Sigmoid colon (tissue), 7 donors: ENCODE measurements around the gene CCNE1. TPM values are rescaled to one million over a fixed set of nuclear protein-coding genes. Genes with fewer than 3 reads are reported as not detected.
"Not testable (repeated sequence)": the region's sequence is repeated elsewhere in the genome, so short reads cannot be mapped to it uniquely, and the experiment has no call there.

Source experiments
- DNase-seq: peaks from one replicate; pipeline ENCODE4 v3.0.0-alpha.2; 2019
- H3K27ac ChIP-seq, 4 donors: fragments of 200-600 bp; sonication (generic); one replicate each; pipeline ENCODE4 v1.5.1; 2016 to 2019; ENCODE audit warnings: mild to moderate bottlenecking in 1 of 4
- H3K27me3 ChIP-seq, 3 donors: fragments of 200-600 bp; sonication (generic); one replicate each; pipeline ENCODE4 v1.5.1; 2019; ENCODE audit warnings: mild to moderate bottlenecking in 1 of 3
- H3K36me3 ChIP-seq, 4 donors: fragments of 200-600 bp; sonication (generic); one replicate each; pipeline ENCODE4 v1.5.1; 2016 to 2019
- H3K4me1 ChIP-seq, 4 donors: fragments of 200-600 bp; sonication (generic); one replicate each; pipeline ENCODE4 v1.5.1; 2017 to 2019
- H3K4me3 ChIP-seq, 4 donors: fragments of 200-600 bp; sonication (generic); one replicate each; pipeline ENCODE4 v1.5.1; 2017 to 2019; ENCODE audit warnings: mild to moderate bottlenecking in 2 of 4, moderate library complexity in 1 of 4
- H3K9me3 ChIP-seq, 4 donors: fragments of 200-600 bp in 3 of 4; sonication (generic) in 3 of 4; one replicate each; pipeline versions ENCODE4 v1.5.1 to v1.6.1; 2013 to 2019
- EP300 ChIP-seq, 4 donors: sonication (generic); formaldehyde crosslinking; IDR thresholded peaks; one replicate each; pipeline ENCODE4 v1.6.1; 2017; ENCODE audit warnings: antibody characterized with exemption in 4 of 4
- POLR2A ChIP-seq, 2 donors: fragments of 450-650 bp; IDR thresholded peaks; one replicate each; pipeline ENCODE4 v1.6.1; 2016; ENCODE audit warnings: antibody characterized with exemption in 2 of 2, mild to moderate bottlenecking in 2 of 2, moderate library complexity in 2 of 2
- POLR2AphosphoS5 ChIP-seq, 4 donors: sonication (generic); formaldehyde crosslinking; IDR thresholded peaks; one replicate each; pipeline ENCODE4 v1.6.1; 2017; ENCODE audit warnings: antibody characterized with exemption in 4 of 4
- WGBS, 2 donors: extraction: QIAGEN DNeasy Blood & Tissue Kit; methylation state at CpG; one replicate each; pipeline ENCODE4 v1.1.7; 2013; 5-methylcytosine and 5-hydroxymethylcytosine counted together
- intact Hi-C: fragments of 100-400 bp; cut with DNase I; formaldehyde crosslinking; loops from one replicate; pipeline ENCODE4 v1.15.1; 2023
- polyA plus RNA-seq, 3 donors: library from polyadenylated mRNA; stranded (reverse); fragments of 200-250 nt; gene quantifications; one replicate each; pipeline ENCODE4 v1.2.3, GENCODE V29; 2013
- total RNA-seq, 4 donors: library from RNA; depleted of rRNA; stranded (reverse); fragments of >200 nt; gene quantifications; one replicate each; pipeline ENCODE4 v1.1.0, GENCODE V29; 2016
- TF ChIP-seq, protein P1 (sequence below), 4 experiments: fragments of 450-650 bp in 3 of 4; fragments of 200-600 bp in 1 of 4; IDR thresholded peaks; one replicate each; pipeline ENCODE4 v1.5.1; 2016 to 2019; ENCODE audit warnings: antibody characterized with exemption in 4 of 4, mild to moderate bottlenecking in 3 of 4, moderate library complexity in 2 of 4
- donor health status: healthy with polysubstance abuse.
- donor health status: Bipolar disorder and iron deficiency.
- donor health status: healthy.

CCNE1 gene
- total and polyA plus RNA-seq, 7 donors: 2.3 to 13.8 (median 4.4) TPM

DNA sequence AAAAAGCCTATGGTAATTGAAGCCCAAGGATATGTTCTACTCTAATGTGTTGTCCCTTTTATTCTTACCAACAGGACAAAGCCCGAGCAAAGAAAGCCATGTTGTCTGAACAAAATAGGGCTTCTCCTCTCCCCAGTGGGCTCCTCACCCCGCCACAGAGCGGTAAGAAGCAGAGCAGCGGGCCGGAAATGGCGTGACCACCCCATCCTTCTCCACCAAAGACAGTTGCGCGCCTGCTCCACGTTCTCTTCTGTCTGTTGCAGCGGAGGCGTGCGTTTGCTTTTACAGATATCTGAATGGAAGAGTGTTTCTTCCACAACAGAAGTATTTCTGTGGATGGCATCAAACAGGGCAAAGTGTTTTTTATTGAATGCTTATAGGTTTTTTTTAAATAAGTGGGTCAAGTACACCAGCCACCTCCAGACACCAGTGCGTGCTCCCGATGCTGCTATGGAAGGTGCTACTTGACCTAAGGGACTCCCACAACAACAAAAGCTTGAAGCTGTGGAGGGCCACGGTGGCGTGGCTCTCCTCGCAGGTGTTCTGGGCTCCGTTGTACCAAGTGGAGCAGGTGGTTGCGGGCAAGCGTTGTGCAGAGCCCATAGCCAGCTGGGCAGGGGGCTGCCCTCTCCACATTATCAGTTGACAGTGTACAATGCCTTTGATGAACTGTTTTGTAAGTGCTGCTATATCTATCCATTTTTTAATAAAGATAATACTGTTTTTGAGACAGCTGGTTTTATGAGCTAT, 12.0 kb downstream of the CCNE1 start:
- DNase-seq: no peak
- no peaks in the 10 kb centered on the region for H3K9me3 ChIP-seq
- no peaks in the 10 kb centered on the region for H3K27me3 ChIP-seq
- H3K4me3 ChIP-seq: no peak overlapping the region
- intact Hi-C loops: no loop called here
- peaks cover 0 to 25% (median 0%) of the 10 kb centered on the region in 4 donors for H3K36me3 ChIP-seq
- TF ChIP-seq, protein P1, sequence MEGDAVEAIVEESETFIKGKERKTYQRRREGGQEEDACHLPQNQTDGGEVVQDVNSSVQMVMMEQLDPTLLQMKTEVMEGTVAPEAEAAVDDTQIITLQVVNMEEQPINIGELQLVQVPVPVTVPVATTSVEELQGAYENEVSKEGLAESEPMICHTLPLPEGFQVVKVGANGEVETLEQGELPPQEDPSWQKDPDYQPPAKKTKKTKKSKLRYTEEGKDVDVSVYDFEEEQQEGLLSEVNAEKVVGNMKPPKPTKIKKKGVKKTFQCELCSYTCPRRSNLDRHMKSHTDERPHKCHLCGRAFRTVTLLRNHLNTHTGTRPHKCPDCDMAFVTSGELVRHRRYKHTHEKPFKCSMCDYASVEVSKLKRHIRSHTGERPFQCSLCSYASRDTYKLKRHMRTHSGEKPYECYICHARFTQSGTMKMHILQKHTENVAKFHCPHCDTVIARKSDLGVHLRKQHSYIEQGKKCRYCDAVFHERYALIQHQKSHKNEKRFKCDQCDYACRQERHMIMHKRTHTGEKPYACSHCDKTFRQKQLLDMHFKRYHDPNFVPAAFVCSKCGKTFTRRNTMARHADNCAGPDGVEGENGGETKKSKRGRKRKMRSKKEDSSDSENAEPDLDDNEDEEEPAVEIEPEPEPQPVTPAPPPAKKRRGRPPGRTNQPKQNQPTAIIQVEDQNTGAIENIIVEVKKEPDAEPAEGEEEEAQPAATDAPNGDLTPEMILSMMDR (IDR thresholded peaks at IDR 0.05): no peak
- TF ChIP-seq POLR2A (IDR thresholded peaks at IDR 0.05) (no peak), EP300 (IDR thresholded peaks at IDR 0.05) (no peak)
- no peak overlapping the region for H3K27ac ChIP-seq
- no peaks in the 10 kb centered on the region for H3K4me1 ChIP-seq
- WGBS, 2 donors: 93 to 96% methylated on average over 20 of the region's 20 CpGs

DNA sequence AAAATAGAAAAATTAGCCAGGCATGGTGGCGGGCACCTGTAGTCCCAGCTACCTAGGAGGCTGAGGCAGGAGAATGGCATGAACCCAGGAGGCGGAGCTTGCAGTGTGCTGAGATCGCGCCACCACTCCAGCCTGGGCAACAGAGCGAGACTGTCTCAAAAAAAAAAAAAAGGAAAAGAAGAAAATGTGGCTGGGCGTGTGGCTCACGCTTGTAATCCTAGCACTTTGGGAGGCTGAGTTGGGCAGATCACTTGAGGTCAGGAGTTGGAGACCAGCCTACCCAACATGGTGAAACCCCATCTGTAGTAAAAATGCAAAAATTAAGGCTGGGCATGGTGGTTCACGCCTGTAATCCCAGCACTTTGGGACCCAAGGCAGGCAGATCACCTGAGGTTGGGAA, 13.5 kb downstream of the CCNE1 start:
- intact Hi-C loops, H3K27ac ChIP-seq, H3K27me3 ChIP-seq, H3K4me3 ChIP-seq, H3K4me1 ChIP-seq, H3K9me3 ChIP-seq, DNase-seq: not testable (repeated sequence)
- H3K36me3 ChIP-seq: peaks cover 0 to 25% (median 0%) of the 10 kb centered on the region in 4 donors
- 94 to 96% methylated on average over 8 of the region's 8 CpGs for WGBS, 2 donors

DNA sequence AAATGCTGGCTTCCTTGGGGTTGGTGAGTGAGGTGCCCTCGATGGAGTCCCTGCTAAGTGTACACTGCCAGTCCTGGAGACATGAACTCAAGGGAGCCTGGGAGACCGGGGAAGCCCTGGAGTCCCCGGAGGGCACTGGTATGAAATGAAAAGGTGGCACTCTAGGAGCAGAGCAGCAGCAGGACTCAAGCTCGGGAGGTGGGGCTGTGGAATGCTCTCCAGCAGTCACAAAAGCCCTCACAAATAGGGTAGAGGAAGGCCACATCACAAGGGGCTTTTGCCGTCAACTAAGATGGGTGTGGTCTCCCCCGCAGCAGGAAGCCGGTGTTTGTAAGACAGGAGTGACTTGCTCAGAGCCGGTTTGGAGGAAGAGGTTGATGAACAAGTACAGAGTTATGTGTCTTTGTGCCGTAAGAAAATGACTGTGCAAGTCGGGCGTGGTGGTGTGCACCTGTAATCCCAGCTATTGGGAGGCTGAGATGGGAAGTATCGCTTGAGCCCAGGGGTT, 19.3 kb downstream of the CCNE1 start:
- DNase-seq: no peak
- intact Hi-C loops: no loop called here
- WGBS, 2 donors: 22 to 38% methylated on average over 12 of the region's 12 CpGs
- Histone ChIP-seq H3K4me3 (no peak overlapping the region), H3K36me3 (no peaks in the 10 kb centered on the region), H3K9me3 (no peaks in the 10 kb centered on the region), H3K27me3 (peaks cover 0 to 8% (median 0%) of the 10 kb centered on the region in 3 donors), H3K4me1 (no peaks in the 10 kb centered on the region), H3K27ac (no peak overlapping the region)
- TF ChIP-seq EP300 (IDR thresholded peaks at IDR 0.05) (no peak), POLR2A (IDR thresholded peaks at IDR 0.05) (no peak), POLR2AphosphoS5 (IDR thresholded peaks at IDR 0.05) (no peak)
- TF ChIP-seq, protein P1 (IDR thresholded peaks at IDR 0.05): no peak

DNA sequence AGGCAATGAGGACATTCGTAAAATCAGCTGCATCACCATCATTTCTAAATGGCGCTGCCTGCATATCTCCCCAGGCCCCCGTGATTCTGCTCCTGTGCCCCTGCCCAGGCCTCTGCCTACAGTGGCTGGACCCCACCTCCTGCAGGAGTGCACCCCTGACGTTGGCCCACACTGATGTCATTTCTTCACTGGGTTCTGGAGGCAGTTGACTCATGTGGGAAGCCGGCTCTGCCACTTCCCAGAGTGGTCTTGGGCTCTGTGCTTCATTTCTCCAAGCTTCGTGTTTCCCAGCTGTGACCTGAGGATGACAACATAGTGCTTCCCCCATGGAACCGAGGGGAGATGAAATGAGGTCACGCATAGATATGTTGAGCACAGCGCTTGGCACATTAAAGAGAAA, 19.9 kb downstream of the CCNE1 start:
- TF ChIP-seq POLR2AphosphoS5 (IDR thresholded peaks at IDR 0.05): no peak
- TF ChIP-seq EP300 (IDR thresholded peaks at IDR 0.05): no peak
- TF ChIP-seq, protein P1 (IDR thresholded peaks at IDR 0.05): no peak
- TF ChIP-seq POLR2A (IDR thresholded peaks at IDR 0.05): no peak
- Histone ChIP-seq H3K4me1 (no peaks in the 10 kb centered on the region), H3K27me3 (peaks cover 0 to 8% (median 0%) of the 10 kb centered on the region in 3 donors), H3K9me3 (no peaks in the 10 kb centered on the region), H3K27ac (no peak overlapping the region), H3K4me3 (no peak overlapping the region), H3K36me3 (no peaks in the 10 kb centered on the region)
- intact Hi-C loops: no loop called here
- no peak for DNase-seq
- WGBS, 2 donors: 66 to 78% methylated on average over 9 of the region's 9 CpGs

DNA sequence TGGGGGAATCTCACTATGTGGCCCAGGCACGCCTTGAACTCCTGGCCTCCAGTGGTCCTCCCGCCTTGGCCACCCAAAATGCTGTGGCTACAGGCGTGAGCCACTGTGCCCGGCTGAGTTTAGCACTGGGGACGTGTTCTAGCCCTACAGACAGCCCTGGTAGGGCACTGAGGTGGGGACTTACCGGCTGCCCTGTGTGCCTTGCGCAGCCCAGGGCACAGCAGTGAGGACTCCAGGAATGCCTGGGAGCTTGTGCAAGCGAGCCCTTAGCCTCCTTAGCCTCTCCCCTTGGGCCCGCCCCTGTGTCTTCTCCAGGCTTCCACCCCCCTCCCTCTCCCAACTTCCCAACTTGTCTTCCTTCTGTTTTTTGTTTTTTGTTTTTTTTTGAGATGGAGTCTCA, 21.0 kb downstream of the CCNE1 start:
- Histone ChIP-seq H3K4me1 (no peaks in the 10 kb centered on the region), H3K27me3 (peaks cover 0 to 8% (median 0%) of the 10 kb centered on the region in 3 donors), H3K36me3 (no peaks in the 10 kb centered on the region), H3K27ac (no peak overlapping the region), H3K4me3 (no peak overlapping the region), H3K9me3 (no peaks in the 10 kb centered on the region)
- DNase-seq: no peak
- intact Hi-C loops: no loop called here
- TF ChIP-seq EP300 (IDR thresholded peaks at IDR 0.05): no peak
- TF ChIP-seq, protein P1 (IDR thresholded peaks at IDR 0.05): no peak
- TF ChIP-seq POLR2AphosphoS5 (IDR thresholded peaks at IDR 0.05): no peak
- TF ChIP-seq POLR2A (IDR thresholded peaks at IDR 0.05): no peak
- 87 to 93% methylated on average over 9 of the region's 9 CpGs for WGBS, 2 donors
